GM12873 (cell line): Measurements from ENCODE around the gene LRRIQ3.

ENCODE experiments used
- TF ChIP-seq, protein P1 (sequence below): IDR thresholded peaks from 2 replicates; pipeline ENCODE4 v1.5.1; 2012; ENCODE audit warnings: low read depth, mild to moderate bottlenecking, moderate library complexity, low read length, control low read depth; ENCODE audit not compliant: insufficient read depth; ENCODE audit errors: missing control alignments

LRRIQ3 gene

DNA sequence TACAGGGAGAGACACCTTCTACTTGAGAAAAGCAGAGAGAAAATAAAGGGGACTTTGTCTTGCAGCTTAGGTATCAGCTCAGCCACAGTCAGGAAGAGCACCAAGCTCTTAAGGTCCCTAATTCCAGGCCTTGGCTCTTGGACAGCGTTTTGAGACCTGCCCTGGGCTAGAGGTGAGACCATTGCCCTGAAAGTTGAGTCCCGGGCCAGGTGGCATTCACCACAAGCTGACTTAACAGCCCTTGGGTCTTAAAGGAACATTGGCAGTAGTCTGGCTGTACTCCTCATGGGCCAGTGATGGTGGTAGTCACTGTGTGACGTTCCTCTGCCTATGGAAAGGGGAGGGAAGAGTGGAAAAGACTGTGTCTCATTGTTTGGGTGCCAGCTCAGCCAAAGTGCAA, 25.5 kb upstream of the LRRIQ3 start:
- TF ChIP-seq, protein P1, sequence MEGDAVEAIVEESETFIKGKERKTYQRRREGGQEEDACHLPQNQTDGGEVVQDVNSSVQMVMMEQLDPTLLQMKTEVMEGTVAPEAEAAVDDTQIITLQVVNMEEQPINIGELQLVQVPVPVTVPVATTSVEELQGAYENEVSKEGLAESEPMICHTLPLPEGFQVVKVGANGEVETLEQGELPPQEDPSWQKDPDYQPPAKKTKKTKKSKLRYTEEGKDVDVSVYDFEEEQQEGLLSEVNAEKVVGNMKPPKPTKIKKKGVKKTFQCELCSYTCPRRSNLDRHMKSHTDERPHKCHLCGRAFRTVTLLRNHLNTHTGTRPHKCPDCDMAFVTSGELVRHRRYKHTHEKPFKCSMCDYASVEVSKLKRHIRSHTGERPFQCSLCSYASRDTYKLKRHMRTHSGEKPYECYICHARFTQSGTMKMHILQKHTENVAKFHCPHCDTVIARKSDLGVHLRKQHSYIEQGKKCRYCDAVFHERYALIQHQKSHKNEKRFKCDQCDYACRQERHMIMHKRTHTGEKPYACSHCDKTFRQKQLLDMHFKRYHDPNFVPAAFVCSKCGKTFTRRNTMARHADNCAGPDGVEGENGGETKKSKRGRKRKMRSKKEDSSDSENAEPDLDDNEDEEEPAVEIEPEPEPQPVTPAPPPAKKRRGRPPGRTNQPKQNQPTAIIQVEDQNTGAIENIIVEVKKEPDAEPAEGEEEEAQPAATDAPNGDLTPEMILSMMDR: no peak

DNA sequence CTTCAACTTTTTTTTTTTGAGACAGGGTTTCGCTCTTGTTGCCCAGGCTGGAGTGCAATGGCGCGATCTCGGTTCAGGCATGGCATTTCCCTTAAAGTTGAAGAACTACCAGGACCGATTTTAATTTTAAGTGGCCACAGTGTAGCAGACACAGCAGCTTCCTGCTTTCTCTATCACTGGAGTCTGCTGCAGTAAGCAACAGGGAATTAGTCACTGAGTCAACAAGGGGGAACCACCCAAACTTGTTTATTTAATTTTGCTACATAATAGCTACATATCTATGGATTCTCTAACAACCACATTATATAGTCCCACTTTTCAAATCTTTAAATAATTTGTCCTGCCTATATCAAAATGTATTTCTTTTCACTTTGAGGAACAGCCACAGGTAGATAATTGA, 24.7 kb upstream of the LRRIQ3 start:
- TF ChIP-seq, protein P1: no peak

- TF ChIP-seq, protein P1: no peak
Measured at GRCh38 chr1:74215229-74215628, 17.3 kb upstream of the LRRIQ3 start.

- TF ChIP-seq, protein P1: no peak
Measured at GRCh38 chr1:74205266-74205665, 7.3 kb upstream of the LRRIQ3 start.

DNA sequence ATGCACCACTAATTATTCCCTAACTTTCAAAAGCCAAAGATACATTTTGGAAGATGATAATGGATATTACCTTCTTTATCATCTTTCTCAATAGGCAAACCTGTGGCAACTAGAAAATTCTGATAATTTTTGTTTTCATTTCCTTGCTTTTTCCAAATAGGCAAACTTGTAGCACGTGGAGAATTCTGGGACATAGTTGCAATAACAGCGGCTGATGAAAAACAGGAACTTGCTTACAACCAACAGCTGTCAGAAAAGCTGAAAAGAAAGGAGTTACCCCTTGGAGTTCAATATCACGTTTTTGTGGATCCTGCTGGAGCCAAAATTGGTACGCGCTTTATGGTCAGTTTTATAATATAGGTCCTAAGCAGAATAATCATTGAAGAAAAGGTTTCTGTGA, 1.5 kb upstream of the LRRIQ3 start:
- TF ChIP-seq, protein P1: no peak

- TF ChIP-seq, protein P1: no peak
Measured at GRCh38 chr1:74197255-74197654, 721 bp downstream of the LRRIQ3 start.

GRCh38 chr1:74195339-74195738, 2.6 kb downstream of the LRRIQ3 start:
- TF ChIP-seq, protein P1: no peak
